ENCODE results near the gene PLXNA3.

The PLXNA3 gene

GRCh38 chrX:154525606-154526490, 67.8 kb downstream of the PLXNA3 start:
- H3K27ac ChIP-seq (ENCODE audit: low read depth in 2 of 2, low read length in 2 of 2) = peak overlapping the region in 1 of 2 donors; percentile 19
- H3K4me3 ChIP-seq (ENCODE audit: low read length in 2 of 2) = no peak overlapping the region
- no peaks in the 10 kb centered on the region for H3K9me3 ChIP-seq (ENCODE audit: control insufficient read depth in 2 of 2, low read length in 2 of 2)

GRCh38 chrX:154526901-154527675, 69.0 kb downstream of the PLXNA3 start:
- H3K27me3 ChIP-seq (ENCODE audit: control insufficient read depth in 2 of 2, insufficient read depth in 2 of 2, low read length in 2 of 2) = peaks cover 0 to 3% of the 10 kb centered on the region in 2 donors
- peak overlapping the region; percentile 61 to 72 for H3K27ac ChIP-seq (ENCODE audit: low read depth in 2 of 2, low read length in 2 of 2)
- no peaks in the 10 kb centered on the region for H3K36me3 ChIP-seq (ENCODE audit: control insufficient read depth in 2 of 2, insufficient read depth in 2 of 2, low read length in 2 of 2)
- no peaks in the 10 kb centered on the region for H3K9me3 ChIP-seq (ENCODE audit: control insufficient read depth in 2 of 2, low read length in 2 of 2)
- H3K9ac ChIP-seq (ENCODE audit: low read depth in 1 of 2, low read length in 2 of 2) = peak overlapping the region; percentile 77 to 78
- peaks cover 3 to 11% of the 10 kb centered on the region in 2 donors for H3K4me1 ChIP-seq (ENCODE audit: control insufficient read depth in 2 of 2, insufficient read depth in 2 of 2, low read length in 2 of 2)
- peak overlapping the region; percentile 63 to 65 for H3K4me3 ChIP-seq (ENCODE audit: low read length in 2 of 2)

More at GRCh38 chrX:154525606-154526490, 67.8 kb downstream of the PLXNA3 start:
- peaks cover 0 to 2% of the 10 kb centered on the region in 2 donors for H3K27me3 ChIP-seq (ENCODE audit: control insufficient read depth in 2 of 2, insufficient read depth in 2 of 2, low read length in 2 of 2)
- no peaks in the 10 kb centered on the region for H3K36me3 ChIP-seq (ENCODE audit: control insufficient read depth in 2 of 2, insufficient read depth in 2 of 2, low read length in 2 of 2)
- no peak overlapping the region for H3K9ac ChIP-seq (ENCODE audit: low read depth in 1 of 2, low read length in 2 of 2)
- H3K4me1 ChIP-seq (ENCODE audit: control insufficient read depth in 2 of 2, insufficient read depth in 2 of 2, low read length in 2 of 2) = peaks cover 3 to 11% of the 10 kb centered on the region in 2 donors
